MCF 10A (cell line): ENCODE results near the gene STOX2. TPM values are rescaled to one million over a fixed set of nuclear protein-coding genes. Genes with fewer than 3 reads are reported as not detected.

ENCODE experiments used
- Bru-seq: library from RNA; stranded (reverse); fragments of 400-500 nt; gene quantifications from one replicate; lab custom pipeline; 2021; lab: Mats Ljungman, UMichigan
- BruChase-seq, 2 experiments: library from RNA; stranded (reverse); fragments of 400-500 nt; gene quantifications; one replicate each; lab custom pipeline; 2021; lab: Mats Ljungman, UMichigan
- BruUV-seq: library from RNA; stranded (reverse); fragments of 400-500 nt; replicated peaks from 2 replicates; lab custom pipeline; 2021; lab: Mats Ljungman, UMichigan
- CTCF ChIA-PET: fragments of 300-600 bp; sonication (Branson Sonifier 250); formaldehyde crosslinking; extraction: SDS; loops from one replicate; lab custom pipeline; 2021; ENCODE audit warnings: antibody characterized with exemption, inconsistent platforms; lab: Yijun Ruan, JAX
- POLR2A ChIA-PET: fragments of 300-600, 350-650 bp; sonication (Branson Sonifier 250); formaldehyde crosslinking; extraction: SDS; loops from one replicate; lab custom pipeline; 2020; ENCODE audit warnings: antibody characterized with exemption, inconsistent platforms; lab: Yijun Ruan, JAX
- DNase-seq: peaks from one replicate; pipeline ENCODE4 v3.0.0-alpha.2; 2018; ENCODE audit not compliant: unreplicated experiment
- H3K27ac Mint-ChIP-seq: one replicate; pipeline ENCODE4 v1.8.0; 2022; ENCODE audit warnings: mild to moderate bottlenecking, low read depth, mixed read lengths; ENCODE audit not compliant: unreplicated experiment
- H3K27me3 Mint-ChIP-seq: one replicate; pipeline ENCODE4 v1.8.0; 2022; ENCODE audit warnings: mixed read lengths; ENCODE audit not compliant: insufficient read depth, unreplicated experiment
- H3K36me3 Mint-ChIP-seq: one replicate; pipeline ENCODE4 v1.8.0; 2022; ENCODE audit warnings: mild to moderate bottlenecking, moderate library complexity, mixed read lengths; ENCODE audit not compliant: insufficient read depth, unreplicated experiment
- H3K4me1 Mint-ChIP-seq: one replicate; pipeline ENCODE4 v1.8.0; 2022; ENCODE audit warnings: mixed read lengths; ENCODE audit not compliant: insufficient read depth, unreplicated experiment
- H3K4me3 Mint-ChIP-seq: one replicate; pipeline ENCODE4 v1.8.0; 2022; ENCODE audit warnings: mild to moderate bottlenecking, moderate library complexity, mixed read lengths; ENCODE audit not compliant: unreplicated experiment
- H3K9me3 Mint-ChIP-seq: one replicate; pipeline ENCODE4 v1.8.0; 2022; ENCODE audit warnings: mixed read lengths; ENCODE audit not compliant: unreplicated experiment
- CTCF ChIP-seq: fragments of 200-600 bp; IDR thresholded peaks from one replicate; pipeline ENCODE4 v1.8.0; 2022; ENCODE audit warnings: antibody characterized with exemption, mild to moderate bottlenecking; ENCODE audit not compliant: unreplicated experiment
- intact Hi-C: fragments of 100-400 bp; cut with micrococcal nuclease; formaldehyde crosslinking; loops from 2 replicates; pipeline ENCODE4 v1.14.1; 2022
- long read RNA-seq: library from polyadenylated mRNA; stranded (forward); transcript quantifications from one replicate; pipeline ENCODE4 v2.0.0, GENCODE V29; 2022
- total RNA-seq: library from RNA; stranded (reverse); gene quantifications from 2 replicates; pipeline ENCODE4 v1.2.3, GENCODE V29; 2022

STOX2 gene, protein sequence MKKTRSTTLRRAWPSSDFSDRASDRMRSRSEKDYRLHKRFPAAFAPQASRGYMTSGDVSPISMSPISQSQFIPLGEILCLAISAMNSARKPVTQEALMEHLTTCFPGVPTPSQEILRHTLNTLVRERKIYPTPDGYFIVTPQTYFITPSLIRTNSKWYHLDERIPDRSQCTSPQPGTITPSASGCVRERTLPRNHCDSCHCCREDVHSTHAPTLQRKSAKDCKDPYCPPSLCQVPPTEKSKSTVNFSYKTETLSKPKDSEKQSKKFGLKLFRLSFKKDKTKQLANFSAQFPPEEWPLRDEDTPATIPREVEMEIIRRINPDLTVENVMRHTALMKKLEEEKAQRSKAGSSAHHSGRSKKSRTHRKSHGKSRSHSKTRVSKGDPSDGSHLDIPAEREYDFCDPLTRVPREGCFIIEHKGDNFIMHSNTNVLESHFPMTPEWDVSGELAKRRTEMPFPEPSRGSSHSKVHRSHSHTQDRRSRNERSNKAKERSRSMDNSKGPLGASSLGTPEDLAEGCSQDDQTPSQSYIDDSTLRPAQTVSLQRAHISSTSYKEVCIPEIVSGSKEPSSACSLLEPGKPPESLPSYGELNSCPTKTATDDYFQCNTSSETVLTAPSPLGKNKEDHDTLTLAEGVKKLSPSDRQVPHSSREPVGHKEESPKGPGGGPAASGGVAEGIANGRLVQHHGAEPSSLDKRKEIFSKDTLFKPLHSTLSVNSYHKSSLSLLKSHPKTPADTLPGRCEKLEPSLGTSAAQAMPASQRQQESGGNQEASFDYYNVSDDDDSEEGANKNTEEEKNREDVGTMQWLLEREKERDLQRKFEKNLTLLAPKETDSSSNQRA (N-terminal part only)
- total RNA-seq (1.1 TPM in 2 replicates), Bru-seq, nascent RNA (percentile 33 among the genes with signal in this experiment), BruChase-seq, experiment 1, labeled RNA remaining after a 6-hour chase (percentile 29 among the genes with signal in this experiment), BruChase-seq, experiment 2, labeled RNA remaining after a 2-hour chase (percentile 34 among the genes with signal in this experiment)
- long read RNA-seq = 0 reads

DNA sequence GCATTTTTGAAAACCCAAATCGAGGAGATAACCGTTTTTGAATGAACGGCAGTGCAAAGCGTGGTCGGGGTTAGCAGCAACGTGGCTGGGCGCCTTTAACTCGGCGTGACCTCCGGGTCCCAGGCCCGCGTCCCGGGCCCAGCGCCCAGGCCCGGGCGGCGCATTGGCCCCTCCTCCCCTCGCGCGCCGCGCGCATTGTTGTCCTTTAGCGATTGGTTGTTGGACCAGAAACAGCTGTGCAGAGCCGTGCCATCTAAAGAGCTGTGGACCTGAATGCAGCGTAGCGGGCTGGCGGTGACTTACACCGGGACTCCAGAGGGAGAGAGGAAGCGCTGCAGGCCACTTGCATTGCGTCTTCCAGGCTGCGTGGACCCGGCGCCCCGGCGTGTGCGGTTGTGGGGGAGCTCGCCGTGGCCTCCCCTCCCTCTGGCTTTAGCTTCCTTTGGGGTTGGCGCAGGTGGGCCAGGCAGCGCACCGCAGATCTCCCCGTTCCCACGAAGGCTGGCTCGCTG is at the start of gene STOX2:
Gene STOX2 (plus strand): TSS at position 227 of the 512 bp plus-strand sequence. CDS start 1,484 bp downstream, outside the sequence.
- no peak for TF ChIP-seq CTCF
- Mint-ChIP-seq H3K27ac (no peak within 1 kb of the TSS), H3K4me3 (peak within 1 kb of the TSS; percentile 73), H3K9me3 (no peaks in the 10 kb centered on the region), H3K27me3 (no peaks in the 10 kb centered on the region), H3K36me3 (no peaks in the 10 kb centered on the region), H3K4me1 (no peaks in the 10 kb centered on the region)
- ChIA-PET CTCF (interaction anchor here (0.6 to 0.7 kb wide), 2 partner anchors 43 to 259 kb away, joined by 3 read pairs; no protein-coding TSS in a partner anchor), POLR2A (interaction anchor here (0.7 to 2.8 kb wide), 5 partner anchors 13 to 83 kb away, joined by 3 to 10 read pairs (median 5); no protein-coding TSS in a partner anchor)
- DNase-seq = peak; percentile 4
- no TSS peak for BruUV-seq
- intact Hi-C loops = no loop called here

DNA sequence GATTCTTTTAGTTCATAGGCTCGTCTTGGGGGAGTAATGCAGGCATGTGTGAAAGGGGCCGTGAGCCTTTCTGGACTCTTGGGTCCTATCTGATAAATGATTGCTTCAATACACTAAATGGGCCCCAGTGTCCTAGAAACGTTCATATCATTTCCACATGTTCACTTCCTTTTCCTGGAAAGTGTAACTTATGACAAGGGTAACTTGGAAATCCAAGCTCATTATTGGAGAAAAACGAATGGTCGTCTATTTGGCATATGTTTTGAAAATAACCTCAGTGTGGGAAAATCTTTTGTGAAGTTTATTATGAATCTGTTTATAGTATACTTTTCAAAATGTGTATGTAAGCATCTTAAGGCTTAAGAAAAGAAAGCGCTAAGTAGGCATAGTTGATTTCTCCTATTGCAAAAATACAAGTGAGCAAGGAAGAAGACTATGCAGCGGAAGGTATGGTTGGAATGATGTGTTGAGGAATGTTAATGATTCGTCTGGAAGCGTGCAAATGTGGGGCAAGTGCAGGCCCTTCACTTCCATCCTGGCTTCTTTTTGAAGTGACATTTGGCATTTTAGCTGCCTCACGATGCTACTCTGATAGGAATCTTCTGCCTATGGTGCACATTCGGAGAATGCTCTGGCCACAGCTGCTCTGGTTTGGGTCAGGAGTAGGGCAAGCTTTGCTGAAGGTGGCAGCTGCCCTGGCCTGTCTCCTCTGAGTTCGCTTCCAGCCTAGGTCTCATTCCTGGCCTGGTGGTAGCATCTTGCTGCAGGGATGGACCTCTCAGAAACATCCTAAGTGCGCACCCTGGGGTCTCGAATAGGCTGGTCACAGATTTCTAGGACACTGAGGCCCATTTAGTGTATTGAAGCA is 49.5 kb upstream of the STOX2 start:
- Mint-ChIP-seq H3K4me1 (no peaks in the 10 kb centered on the region), H3K9me3 (no peaks in the 10 kb centered on the region), H3K4me3 (no peak overlapping the region), H3K36me3 (no peaks in the 10 kb centered on the region), H3K27ac (no peak overlapping the region), H3K27me3 (peaks cover 7% of the 10 kb centered on the region)
- no TSS peak for BruUV-seq
- DNase-seq = no peak
- intact Hi-C loops = no loop called here
- TF ChIP-seq CTCF = no peak
- ChIA-PET POLR2A (interaction anchor here (1.1 kb wide), 1 partner anchor 254 kb away, joined by 3 read pairs; no protein-coding TSS in a partner anchor), CTCF (interaction anchor here (1.0 kb wide), 1 partner anchor 16 kb away, joined by 3 read pairs; no protein-coding TSS in a partner anchor)

DNA sequence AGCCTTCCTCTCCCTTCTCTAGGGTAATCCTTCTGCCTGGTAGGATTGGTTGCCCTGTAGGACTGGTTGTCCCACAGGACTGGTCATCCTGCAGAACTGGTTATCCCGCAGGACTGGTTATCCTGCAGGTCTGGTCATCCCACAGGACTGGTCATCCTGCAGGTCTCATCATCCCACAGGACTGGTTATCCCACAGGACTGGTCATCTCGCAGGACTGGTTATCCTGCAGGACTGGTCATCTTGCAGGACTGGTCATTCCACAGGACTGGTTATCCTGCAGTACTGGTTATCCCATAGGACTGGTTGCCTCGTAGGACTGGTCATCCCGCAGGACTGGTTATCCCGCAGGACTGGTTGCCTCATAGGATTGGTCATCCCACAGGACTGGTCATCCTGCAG is 48.1 kb upstream of the STOX2 start:
- Mint-ChIP-seq H3K36me3 (no peaks in the 10 kb centered on the region), H3K4me1 (no peaks in the 10 kb centered on the region), H3K27ac (no peak overlapping the region), H3K4me3 (no peak overlapping the region), H3K9me3 (no peaks in the 10 kb centered on the region), H3K27me3 (no peaks in the 10 kb centered on the region)
- intact Hi-C loops = no loop called here
- no peak for TF ChIP-seq CTCF
- no TSS peak for BruUV-seq
- POLR2A ChIA-PET = no interaction called here
- CTCF ChIA-PET = no interaction called here
- no peak for DNase-seq
